Vagina (tissue), 2 donors: ENCODE data around the gene PLAAT3. TPM values are rescaled to one million over a fixed set of nuclear protein-coding genes. Genes with fewer than 3 reads are reported as not detected.
"Not testable (repeated sequence)": the region's sequence is repeated elsewhere in the genome, so short reads cannot be mapped to it uniquely, and the experiment has no call there.

Experiments
- DNase-seq, 2 donors: peaks; one replicate each; pipeline ENCODE4 v3.0.0-alpha.2; 2017; ENCODE audit errors: extremely low spot score in 2 of 2
- H3K27ac ChIP-seq: fragments of 200-600 bp; sonication (generic); one replicate; pipeline ENCODE4 v1.5.1; 2019
- H3K27me3 ChIP-seq: fragments of 200-600 bp; sonication (generic); one replicate; pipeline ENCODE4 v1.5.1; 2019
- H3K36me3 ChIP-seq, 2 donors: fragments of 200-600 bp; sonication (generic); one replicate each; pipeline ENCODE4 v1.5.1; 2017 to 2019
- H3K4me1 ChIP-seq: fragments of 200-600 bp; sonication (generic); one replicate; pipeline ENCODE4 v1.5.1; 2019
- H3K4me3 ChIP-seq, 2 donors: fragments of 200-600 bp; sonication (generic); 1 replicate in 1 of 2; 2 replicates in 1 of 2; pipeline ENCODE4 v1.5.1; 2016 to 2019
- H3K9me3 ChIP-seq: fragments of 200-600 bp; sonication (generic); one replicate; pipeline ENCODE4 v1.5.1; 2019
- POLR2A ChIP-seq, 2 donors: fragments of 450-650 bp; IDR thresholded peaks; one replicate each; pipeline ENCODE4 v1.6.1; 2017; ENCODE audit warnings: antibody characterized with exemption in 2 of 2, mild to moderate bottlenecking in 2 of 2, moderate library complexity in 2 of 2
- POLR2AphosphoS5 ChIP-seq, 2 donors: sonication (generic); formaldehyde crosslinking; IDR thresholded peaks; one replicate each; pipeline ENCODE4 v1.9.0; 2017; ENCODE audit warnings: antibody characterized with exemption in 2 of 2, mild to moderate bottlenecking in 2 of 2, low read depth in 1 of 2; ENCODE audit not compliant: insufficient read depth in 1 of 2
- intact Hi-C: fragments of 100-400 bp; cut with DNase I; formaldehyde crosslinking; loops from one replicate; pipeline ENCODE4 v1.15.1; 2023
- total RNA-seq: library from RNA; depleted of rRNA; stranded (reverse); fragments of >200 nt; gene quantifications from one replicate; pipeline ENCODE4 v1.2.3, GENCODE V29; 2016
- TF ChIP-seq, protein P1 (sequence below), 3 experiments: fragments of 450-650 bp in 2 of 3; fragments of 200-600 bp in 1 of 3; sonication (generic) in 1 of 3; IDR thresholded peaks; one replicate each; pipeline ENCODE4 v1.5.1; 2017 to 2019; ENCODE audit warnings: antibody characterized with exemption in 3 of 3, mild to moderate bottlenecking in 2 of 3, moderate library complexity in 2 of 3

PLAAT3 gene
- total RNA-seq, 1 donor from 2014 or later = 17.2 TPM

DNA sequence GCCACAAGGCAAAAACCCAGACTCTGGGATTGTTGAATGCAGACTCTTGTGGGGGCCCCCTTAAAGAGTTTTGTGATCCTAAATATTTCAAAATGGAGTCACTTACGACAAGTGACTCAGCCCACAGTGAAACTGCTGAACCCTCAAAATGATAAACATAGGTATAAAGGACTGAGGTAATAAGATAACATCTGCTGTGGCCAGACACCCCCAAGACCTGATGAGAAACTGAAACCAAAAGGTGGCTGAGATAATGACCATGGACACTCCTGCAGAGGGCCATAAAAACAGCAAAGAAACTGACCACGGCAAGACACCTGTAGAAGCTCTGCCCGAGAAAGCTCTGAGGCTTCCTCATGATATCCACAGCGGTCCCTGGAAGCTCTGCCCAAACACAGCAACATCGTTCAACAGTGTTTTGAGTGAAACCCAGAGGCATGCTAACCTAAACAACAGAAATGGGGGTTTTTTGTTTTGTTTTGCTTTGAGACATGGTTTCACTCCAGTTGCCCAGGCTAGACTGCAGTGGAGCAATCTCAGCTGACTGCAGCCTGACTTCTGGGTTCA is 79.3 kb downstream of the PLAAT3 start:
- DNase-seq = no peak
- TF ChIP-seq, protein P1, sequence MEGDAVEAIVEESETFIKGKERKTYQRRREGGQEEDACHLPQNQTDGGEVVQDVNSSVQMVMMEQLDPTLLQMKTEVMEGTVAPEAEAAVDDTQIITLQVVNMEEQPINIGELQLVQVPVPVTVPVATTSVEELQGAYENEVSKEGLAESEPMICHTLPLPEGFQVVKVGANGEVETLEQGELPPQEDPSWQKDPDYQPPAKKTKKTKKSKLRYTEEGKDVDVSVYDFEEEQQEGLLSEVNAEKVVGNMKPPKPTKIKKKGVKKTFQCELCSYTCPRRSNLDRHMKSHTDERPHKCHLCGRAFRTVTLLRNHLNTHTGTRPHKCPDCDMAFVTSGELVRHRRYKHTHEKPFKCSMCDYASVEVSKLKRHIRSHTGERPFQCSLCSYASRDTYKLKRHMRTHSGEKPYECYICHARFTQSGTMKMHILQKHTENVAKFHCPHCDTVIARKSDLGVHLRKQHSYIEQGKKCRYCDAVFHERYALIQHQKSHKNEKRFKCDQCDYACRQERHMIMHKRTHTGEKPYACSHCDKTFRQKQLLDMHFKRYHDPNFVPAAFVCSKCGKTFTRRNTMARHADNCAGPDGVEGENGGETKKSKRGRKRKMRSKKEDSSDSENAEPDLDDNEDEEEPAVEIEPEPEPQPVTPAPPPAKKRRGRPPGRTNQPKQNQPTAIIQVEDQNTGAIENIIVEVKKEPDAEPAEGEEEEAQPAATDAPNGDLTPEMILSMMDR (IDR thresholded peaks at IDR 0.05) = no peak
- TF ChIP-seq POLR2A (IDR thresholded peaks at IDR 0.05) (no peak), POLR2AphosphoS5 (IDR thresholded peaks at IDR 0.05; ENCODE audit: insufficient read depth in 1 of 2, low read depth in 1 of 2) (no peak)
- intact Hi-C loops = no loop called here
- no peaks in the 10 kb centered on the region for H3K27me3 ChIP-seq
- peaks cover 39% of the 10 kb centered on the region for H3K4me1 ChIP-seq
- no peak overlapping the region for H3K27ac ChIP-seq
- no peaks in the 10 kb centered on the region for H3K36me3 ChIP-seq
- no peak overlapping the region for H3K4me3 ChIP-seq
- H3K9me3 ChIP-seq = no peaks in the 10 kb centered on the region

DNA sequence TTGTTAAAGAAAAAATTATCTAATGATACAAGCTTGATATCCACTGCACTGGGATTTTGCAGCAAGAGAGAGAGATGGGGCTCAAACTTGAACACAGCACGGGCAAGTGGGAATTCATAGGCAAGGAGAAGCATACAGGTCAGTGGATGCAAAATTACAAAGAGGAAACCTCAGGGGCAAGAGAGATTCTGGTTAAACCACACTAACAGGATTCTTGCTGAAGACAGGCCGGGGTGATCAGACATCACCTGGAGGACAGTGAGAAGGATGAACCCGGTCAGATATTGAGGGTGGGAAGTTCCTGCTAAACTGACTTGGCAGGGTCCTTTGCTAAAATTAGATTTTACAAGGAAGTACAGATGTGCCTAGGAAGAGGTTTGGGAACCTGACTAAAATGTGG is 80.2 kb downstream of the PLAAT3 start:
- Histone ChIP-seq H3K27ac (no peak overlapping the region), H3K27me3 (no peaks in the 10 kb centered on the region), H3K4me1 (peaks cover 39% of the 10 kb centered on the region), H3K4me3 (no peak overlapping the region), H3K9me3 (no peaks in the 10 kb centered on the region), H3K36me3 (no peaks in the 10 kb centered on the region)
- TF ChIP-seq POLR2AphosphoS5 (IDR thresholded peaks at IDR 0.05; ENCODE audit: insufficient read depth in 1 of 2, low read depth in 1 of 2) (no peak), POLR2A (IDR thresholded peaks at IDR 0.05) (no peak)
- TF ChIP-seq, protein P1 (IDR thresholded peaks at IDR 0.05) = no peak
- intact Hi-C loops = no loop called here
- no peak for DNase-seq

GRCh38 chr11:63532799-63533475 is 81.3 kb downstream of the PLAAT3 start:
- intact Hi-C loops = no loop called here
- H3K4me3 ChIP-seq = no peak overlapping the region
- H3K36me3 ChIP-seq = no peaks in the 10 kb centered on the region
- H3K27ac ChIP-seq = no peak overlapping the region
- H3K27me3 ChIP-seq = no peaks in the 10 kb centered on the region
- no peak for DNase-seq
- H3K9me3 ChIP-seq = no peaks in the 10 kb centered on the region
- TF ChIP-seq POLR2A (IDR thresholded peaks at IDR 0.05) = no peak
- TF ChIP-seq, protein P1 (IDR thresholded peaks at IDR 0.05) = no peak
- TF ChIP-seq POLR2AphosphoS5 (IDR thresholded peaks at IDR 0.05; ENCODE audit: insufficient read depth in 1 of 2, low read depth in 1 of 2) = no peak
- peaks cover 29% of the 10 kb centered on the region for H3K4me1 ChIP-seq

DNA sequence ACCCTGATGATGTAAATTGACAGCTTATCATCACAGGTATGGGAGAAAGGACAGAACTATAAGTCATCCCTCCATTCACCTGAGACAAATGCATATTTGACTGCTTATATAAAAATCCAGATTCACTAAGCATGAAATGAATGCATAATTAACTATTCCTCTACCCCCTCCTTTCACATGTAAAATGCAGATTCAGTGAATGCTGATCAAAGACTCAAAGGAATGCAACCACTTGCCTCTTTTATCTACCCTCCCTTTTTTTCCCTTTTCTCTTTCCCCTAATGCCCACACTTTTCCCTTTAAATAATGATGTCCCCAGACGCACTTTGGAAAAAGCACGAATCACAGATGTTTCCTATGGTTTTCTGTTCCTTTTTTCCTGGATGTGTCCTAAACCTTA is 82.1 kb downstream of the PLAAT3 start:
- no peak overlapping the region for H3K27ac ChIP-seq
- H3K27me3 ChIP-seq = no peaks in the 10 kb centered on the region
- no peak for TF ChIP-seq POLR2AphosphoS5 (IDR thresholded peaks at IDR 0.05; ENCODE audit: insufficient read depth in 1 of 2, low read depth in 1 of 2)
- TF ChIP-seq POLR2A (IDR thresholded peaks at IDR 0.05) = no peak
- TF ChIP-seq, protein P1 (IDR thresholded peaks at IDR 0.05) = no peak

DNA sequence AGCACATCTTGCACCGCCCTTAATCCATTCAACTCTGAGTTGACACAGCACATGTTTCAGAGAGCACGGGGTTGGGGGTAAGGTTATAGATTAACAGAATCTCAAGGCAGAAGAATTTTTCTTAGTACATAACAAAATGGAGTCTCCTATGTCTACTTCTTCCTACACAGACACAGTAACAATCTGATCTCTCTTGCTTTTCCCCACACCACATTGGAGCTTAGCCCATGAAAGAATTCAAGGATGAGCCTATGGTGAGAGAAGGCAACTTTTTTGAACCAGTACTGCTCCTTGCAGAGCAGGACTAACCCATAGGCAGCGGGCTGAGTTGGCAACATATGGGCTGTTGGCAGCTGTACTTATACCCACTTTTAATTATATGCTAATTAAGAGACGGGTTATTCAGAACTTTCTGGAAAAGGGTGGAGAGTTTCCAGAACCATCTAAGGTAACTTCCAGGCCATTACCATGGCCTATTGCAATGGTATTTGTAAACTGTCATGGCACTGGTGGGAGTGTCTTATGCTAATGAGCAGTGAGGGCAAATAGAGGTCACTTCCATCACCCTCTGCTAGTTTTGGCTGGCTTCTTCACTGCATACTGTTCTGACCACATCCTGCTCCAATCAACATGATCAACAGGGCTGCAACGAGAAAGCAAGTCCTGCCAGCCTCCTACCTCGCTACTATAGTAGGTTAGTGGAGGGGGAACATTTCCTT is 83.0 kb downstream of the PLAAT3 start:
- intact Hi-C loops, H3K27me3 ChIP-seq, DNase-seq, H3K4me3 ChIP-seq, H3K9me3 ChIP-seq, H3K36me3 ChIP-seq, H3K27ac ChIP-seq: not testable (repeated sequence)
- H3K4me1 ChIP-seq = peaks cover 12% of the 10 kb centered on the region

More for the DNA sequence above, 82.1 kb downstream of the PLAAT3 start:
- intact Hi-C loops = no loop called here
- Histone ChIP-seq H3K4me3 (no peak overlapping the region), H3K36me3 (no peaks in the 10 kb centered on the region), H3K9me3 (no peaks in the 10 kb centered on the region), H3K4me1 (peaks cover 20% of the 10 kb centered on the region)
- DNase-seq = no peak
